Stimulated activated CD4-positive, alpha-beta T cell treated with anti-CD3 and anti-CD28 coated beads, Interleukin-1b, Interleukin-23, amount 100 ng/mL, for 48 hours (primary cell): ENCODE results near the gene HABP4.

Source experiments
- DNase-seq: peaks from one replicate; pipeline ENCODE4 v3.0.0-alpha.2; 2020

HABP4 gene

DNA sequence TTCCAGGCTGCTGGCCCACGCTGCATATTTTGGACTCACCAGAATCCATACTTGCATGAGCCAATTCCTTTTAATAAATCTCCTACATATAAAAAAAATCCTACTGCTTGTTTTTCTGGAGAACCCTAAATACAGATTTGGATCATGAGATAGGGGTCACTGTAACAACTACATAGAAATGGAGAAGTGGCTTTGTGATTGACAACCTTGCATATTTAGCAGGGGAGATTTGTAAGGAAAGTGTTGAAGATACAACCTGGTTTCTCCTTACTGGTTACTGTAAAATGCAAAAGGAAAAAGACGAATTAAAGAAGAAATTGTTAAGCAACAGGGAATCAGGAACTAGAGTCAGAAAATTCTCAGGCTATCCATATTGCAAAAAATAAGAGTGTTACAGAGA, 74.8 kb downstream of the HABP4 start:
- no peak for DNase-seq

DNA sequence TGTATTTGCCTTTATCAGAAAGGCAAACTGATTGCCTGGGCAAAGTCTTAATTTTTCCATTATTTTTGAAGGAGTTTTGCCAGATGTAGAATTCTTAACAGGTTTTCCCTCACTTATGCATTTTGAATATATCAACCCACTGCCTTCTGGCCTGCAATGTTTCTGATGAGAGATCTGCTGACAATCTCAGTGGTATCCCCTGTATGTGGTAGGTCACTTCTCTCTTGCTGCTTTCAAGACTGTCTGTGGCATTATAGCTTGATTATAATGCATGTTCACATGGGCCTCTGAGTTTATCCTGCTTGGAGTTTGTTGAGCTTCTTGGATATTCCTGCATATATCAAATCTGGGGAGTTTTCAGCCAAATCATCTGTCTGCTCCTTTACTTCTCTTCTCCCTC, 82.2 kb downstream of the HABP4 start:
- no peak for DNase-seq

DNA sequence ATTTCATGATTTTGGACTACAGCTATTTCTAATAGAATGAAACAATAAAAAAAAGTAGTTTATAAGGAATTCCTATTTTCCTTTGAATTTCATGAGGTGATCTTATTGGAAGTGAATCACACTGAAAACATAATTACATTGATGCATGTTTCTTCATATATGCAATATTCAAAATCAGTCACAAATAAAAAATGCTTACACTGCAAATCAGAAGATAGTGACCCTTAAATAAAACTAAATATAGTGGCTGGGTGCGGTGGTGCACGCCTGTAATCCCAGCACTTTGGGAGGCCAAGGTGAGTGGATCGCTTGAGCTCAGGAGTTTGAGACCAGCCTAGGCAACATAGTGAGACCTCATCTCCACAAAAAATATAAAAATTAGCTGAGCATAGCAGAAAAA, 90.1 kb downstream of the HABP4 start:
- no peak for DNase-seq
